ENCODE data around the gene SMCO3. TPM values are rescaled to one million over a fixed set of nuclear protein-coding genes. Genes with fewer than 3 reads are reported as not detected.

SMCO3 gene
- total RNA-seq, 6 experiments from 2014 or later: 0.07 to 0.26 (median 0.13) TPM

DNA sequence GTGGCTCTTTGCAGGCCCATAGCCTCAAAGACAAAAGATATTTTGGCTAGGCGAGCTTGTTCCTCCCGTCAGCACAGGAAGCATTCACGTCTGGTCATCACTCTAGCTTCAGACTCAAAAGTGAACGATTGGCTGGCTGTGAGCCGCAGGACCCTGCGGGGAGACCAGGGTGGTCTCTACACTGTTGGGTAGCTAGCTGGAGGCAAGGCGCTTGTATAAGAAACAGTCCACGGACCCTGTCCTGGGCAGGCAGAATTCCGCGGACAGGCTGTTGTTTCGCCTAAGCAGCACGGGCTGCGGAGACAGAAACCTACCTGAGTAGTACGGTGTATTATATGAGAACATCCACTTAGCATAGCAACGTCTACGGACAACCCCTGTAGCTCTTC lies 40.3 kb downstream of the SMCO3 start:
- DNase-seq: no peak
- Mint-ChIP-seq H3K27me3 (ENCODE audit: insufficient read depth) (peaks cover 18% of the 10 kb centered on the region), H3K27ac (peak overlapping the region; percentile 98), H3K4me1 (ENCODE audit: low read depth) (peaks cover 47% of the 10 kb centered on the region), H3K9me3 (peaks cover 7% of the 10 kb centered on the region), H3K36me3 (ENCODE audit: low read depth) (peaks cover 29% of the 10 kb centered on the region), H3K4me3 (peak overlapping the region; percentile 98)
- TF ChIP-seq CTCF (IDR thresholded peaks at IDR 0.05): no peak

DNA sequence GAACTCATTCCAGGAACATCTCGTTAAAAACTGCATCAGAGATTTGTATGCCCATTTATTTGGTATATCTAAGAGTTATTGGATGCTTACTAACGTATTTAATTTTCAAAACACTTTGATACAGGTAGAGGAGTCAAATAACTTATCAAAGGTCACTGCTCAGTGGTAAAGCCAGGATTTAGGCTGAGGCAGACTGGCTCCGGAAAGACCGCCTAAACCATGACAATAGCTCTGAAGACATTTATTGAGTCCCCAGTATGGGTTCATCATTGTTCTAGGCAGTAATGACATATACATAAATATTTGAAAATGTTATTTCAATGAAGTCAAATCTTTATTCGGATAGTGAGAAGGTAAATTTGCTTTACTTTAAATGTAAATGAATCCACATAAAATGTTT lies 41.0 kb downstream of the SMCO3 start:
- DNase-seq: no peak
- no peak for TF ChIP-seq CTCF (IDR thresholded peaks at IDR 0.05)
- Mint-ChIP-seq H3K27me3 (ENCODE audit: insufficient read depth) (peaks cover 18% of the 10 kb centered on the region), H3K4me1 (ENCODE audit: low read depth) (peaks cover 50% of the 10 kb centered on the region), H3K36me3 (ENCODE audit: low read depth) (peaks cover 30% of the 10 kb centered on the region), H3K4me3 (no peak overlapping the region), H3K27ac (no peak overlapping the region), H3K9me3 (peaks cover 7% of the 10 kb centered on the region)

- Mint-ChIP-seq H3K27ac (peak overlapping the region; percentile 73), H3K27me3 (ENCODE audit: insufficient read depth) (peaks cover 18% of the 10 kb centered on the region), H3K9me3 (peaks cover 7% of the 10 kb centered on the region), H3K4me1 (ENCODE audit: low read depth) (peaks cover 44% of the 10 kb centered on the region), H3K4me3 (peak overlapping the region; percentile 93), H3K36me3 (ENCODE audit: low read depth) (peaks cover 42% of the 10 kb centered on the region)
- TF ChIP-seq CTCF (IDR thresholded peaks at IDR 0.05): no peak
- DNase-seq: no peak
Observed at GRCh38 chr12:14771651-14772137, 42.3 kb downstream of the SMCO3 start.

DNA sequence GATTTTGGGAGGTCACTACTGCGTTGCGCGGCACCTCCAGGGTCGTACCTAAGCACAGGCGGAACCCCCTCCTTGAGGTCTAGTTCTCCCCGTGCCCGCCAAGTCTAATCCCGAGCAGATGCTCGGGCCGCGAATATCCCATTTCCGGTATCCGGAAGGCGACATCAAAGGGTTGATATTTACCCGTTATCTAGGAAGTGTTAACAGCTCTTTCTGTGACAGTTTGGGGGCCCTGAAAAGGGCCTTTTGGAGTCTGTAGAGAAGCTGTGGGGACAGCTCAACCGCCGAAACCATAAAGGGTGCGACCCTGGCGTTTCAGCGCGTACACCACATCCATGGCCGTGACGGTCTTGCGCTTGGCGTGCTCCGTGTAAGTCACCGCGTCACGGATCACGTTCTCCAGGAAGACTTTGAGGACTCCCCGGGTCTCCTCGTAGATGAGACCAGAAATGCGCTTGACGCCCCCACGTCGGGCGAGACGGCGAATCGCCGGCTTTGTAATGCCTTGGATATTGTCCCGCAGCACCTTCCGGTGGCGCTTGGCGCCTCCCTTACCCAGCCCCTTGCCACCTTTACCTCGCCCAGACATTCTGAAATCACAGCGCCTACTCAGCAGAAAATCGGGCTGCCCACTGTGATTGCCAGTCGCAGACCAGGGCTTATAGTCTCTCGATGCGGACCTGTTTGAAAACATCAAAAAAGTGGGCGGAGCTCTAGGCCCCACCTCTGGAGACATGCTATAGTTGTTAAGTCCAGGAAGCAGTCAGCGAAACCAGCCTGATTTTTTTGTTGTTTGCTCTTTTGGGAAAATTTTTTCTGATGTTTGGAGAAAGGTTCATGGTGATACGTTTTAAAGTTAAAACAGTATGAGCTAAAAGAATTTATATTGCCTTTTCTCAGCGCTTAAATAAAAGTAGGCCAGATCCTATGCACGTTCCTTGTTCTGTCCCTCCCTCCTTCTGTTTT lies 43.2 kb downstream of the SMCO3 start:
- H3K27me3 Mint-ChIP-seq (ENCODE audit: insufficient read depth): peaks cover 18% of the 10 kb centered on the region
- peaks cover 10% of the 10 kb centered on the region for H3K9me3 Mint-ChIP-seq
- H3K36me3 Mint-ChIP-seq (ENCODE audit: low read depth): peaks cover 42% of the 10 kb centered on the region
- peak; percentile 91 for DNase-seq
- TF ChIP-seq CTCF (IDR thresholded peaks at IDR 0.05): no peak
- peaks cover 34% of the 10 kb centered on the region for H3K4me1 Mint-ChIP-seq (ENCODE audit: low read depth)
- peak overlapping the region; percentile 95 for H3K27ac Mint-ChIP-seq
- H3K4me3 Mint-ChIP-seq: peak overlapping the region; percentile 93

- H3K36me3 Mint-ChIP-seq (ENCODE audit: low read depth): peaks cover 41% of the 10 kb centered on the region
- H3K9me3 Mint-ChIP-seq: peaks cover 12% of the 10 kb centered on the region
- peaks cover 18% of the 10 kb centered on the region for H3K27me3 Mint-ChIP-seq (ENCODE audit: insufficient read depth)
- peak; percentile 85 for TF ChIP-seq CTCF (IDR thresholded peaks at IDR 0.05)
- H3K4me3 Mint-ChIP-seq: peak overlapping the region; percentile 93
- DNase-seq: peak; percentile 71
- peaks cover 30% of the 10 kb centered on the region for H3K4me1 Mint-ChIP-seq (ENCODE audit: low read depth)
- peak overlapping the region; percentile 95 for H3K27ac Mint-ChIP-seq
Observed at GRCh38 chr12:14769969-14770495, 44.0 kb downstream of the SMCO3 start.
